AG20443 (cell line): ENCODE results near the gene PRC1.

Experiments
- DNase-seq: peaks from one replicate; pipeline ENCODE4 v3.0.0; 2012; ENCODE audit warnings: low spot score, mixed read lengths

Gene PRC1

GRCh38 chr15:90955624-90956273 lies 38.6 kb downstream of the PRC1 start:
- no peak for DNase-seq

- peak; percentile 99 for DNase-seq
Observed at GRCh38 chr15:90954712-90955623, 39.4 kb downstream of the PRC1 start, which contains the start of gene RCCD1. Gene RCCD1, plus strand, starts transcription at chr15:90954884. Its CDS starts 1,851 bp downstream, at chr15:90956735.

- no peak for DNase-seq
Observed at GRCh38 chr15:90953947-90954711, 40.2 kb downstream of the PRC1 start.

GRCh38 chr15:90952901-90953677 lies 41.2 kb downstream of the PRC1 start:
- DNase-seq, result no peak

GRCh38 chr15:90950676-90951075 lies 43.7 kb downstream of the PRC1 start:
- no peak for DNase-seq

GRCh38 chr15:90949979-90950675 lies 44.2 kb downstream of the PRC1 start:
- no peak for DNase-seq

- no peak for DNase-seq
Observed at GRCh38 chr15:90948506-90948905, 45.8 kb downstream of the PRC1 start.

- no peak for DNase-seq
Observed at GRCh38 chr15:90947577-90948357, 46.6 kb downstream of the PRC1 start.

GRCh38 chr15:90946941-90947576 lies 47.3 kb downstream of the PRC1 start:
- DNase-seq, result no peak

- no peak for DNase-seq
Observed at GRCh38 chr15:90946538-90946937, 47.8 kb downstream of the PRC1 start.

GRCh38 chr15:90945091-90945490 lies 49.2 kb downstream of the PRC1 start:
- DNase-seq, result no peak

GRCh38 chr15:90942354-90943120 lies 51.8 kb downstream of the PRC1 start:
- DNase-seq, result no peak

GRCh38 chr15:90941038-90941437 lies 53.3 kb downstream of the PRC1 start:
- no peak for DNase-seq

GRCh38 chr15:90939756-90940155 lies 54.6 kb downstream of the PRC1 start:
- no peak for DNase-seq

- no peak for DNase-seq
Observed at GRCh38 chr15:90938261-90938660, 56.1 kb downstream of the PRC1 start.

GRCh38 chr15:90936823-90937222 lies 57.5 kb downstream of the PRC1 start:
- DNase-seq, result no peak

GRCh38 chr15:90934949-90935751 lies 59.2 kb downstream of the PRC1 start, which contains the start of gene UNC45A:
Gene UNC45A, plus strand, starts transcription at chr15:90935285. Its CDS starts 40 bp downstream, at chr15:90935325.
- peak; percentile 98 for DNase-seq
